Subcutaneous adipose tissue (tissue), 4 donors: ENCODE results near the gene NAGLU. TPM values are rescaled to one million over a fixed set of nuclear protein-coding genes. Genes with fewer than 3 reads are reported as not detected.
"Not testable (repeated sequence)": the region's sequence is repeated elsewhere in the genome, so short reads cannot be mapped to it uniquely, and the experiment has no call there.

Experiments used
- total RNA-seq, 4 donors: library from RNA; depleted of rRNA; stranded (reverse); fragments of >200 nt; gene quantifications; one replicate each; pipeline ENCODE4 v1.1.0, GENCODE V29; 2016
- TF ChIP-seq, protein P1 (sequence below): fragments of 450-650 bp; IDR thresholded peaks from one replicate; pipeline ENCODE4 v1.5.1; 2016; ENCODE audit warnings: low read depth, mild to moderate bottlenecking, control low read depth, antibody characterized with exemption, moderate library complexity

NAGLU gene
- total RNA-seq, 4 donors from 2014 or later = 43.5 to 123 (median 62.4) TPM

DNA sequence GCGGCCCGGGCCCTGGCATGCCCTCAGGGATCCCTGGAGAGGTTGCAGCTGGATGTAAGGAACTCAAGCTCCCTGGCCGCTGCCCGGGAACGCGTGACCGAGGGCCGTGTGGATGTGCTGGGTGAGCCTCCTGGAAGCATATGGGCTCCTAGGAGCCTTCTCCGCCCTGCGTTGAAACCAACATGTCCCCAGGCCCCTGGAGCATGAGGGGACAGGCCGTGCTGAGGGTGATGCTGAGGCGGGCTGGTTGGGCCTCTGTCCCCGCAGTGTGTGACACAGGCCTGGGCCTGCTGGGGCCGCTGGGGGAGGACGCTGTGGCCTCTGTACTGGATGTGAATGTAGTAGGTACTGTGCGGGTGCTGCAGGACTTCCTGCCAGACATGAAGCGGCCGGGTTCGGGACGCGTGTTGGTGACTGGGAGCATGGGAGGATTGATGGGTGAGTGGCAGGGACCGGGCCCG lies 11.0 kb downstream of the NAGLU start:
- TF ChIP-seq, protein P1, sequence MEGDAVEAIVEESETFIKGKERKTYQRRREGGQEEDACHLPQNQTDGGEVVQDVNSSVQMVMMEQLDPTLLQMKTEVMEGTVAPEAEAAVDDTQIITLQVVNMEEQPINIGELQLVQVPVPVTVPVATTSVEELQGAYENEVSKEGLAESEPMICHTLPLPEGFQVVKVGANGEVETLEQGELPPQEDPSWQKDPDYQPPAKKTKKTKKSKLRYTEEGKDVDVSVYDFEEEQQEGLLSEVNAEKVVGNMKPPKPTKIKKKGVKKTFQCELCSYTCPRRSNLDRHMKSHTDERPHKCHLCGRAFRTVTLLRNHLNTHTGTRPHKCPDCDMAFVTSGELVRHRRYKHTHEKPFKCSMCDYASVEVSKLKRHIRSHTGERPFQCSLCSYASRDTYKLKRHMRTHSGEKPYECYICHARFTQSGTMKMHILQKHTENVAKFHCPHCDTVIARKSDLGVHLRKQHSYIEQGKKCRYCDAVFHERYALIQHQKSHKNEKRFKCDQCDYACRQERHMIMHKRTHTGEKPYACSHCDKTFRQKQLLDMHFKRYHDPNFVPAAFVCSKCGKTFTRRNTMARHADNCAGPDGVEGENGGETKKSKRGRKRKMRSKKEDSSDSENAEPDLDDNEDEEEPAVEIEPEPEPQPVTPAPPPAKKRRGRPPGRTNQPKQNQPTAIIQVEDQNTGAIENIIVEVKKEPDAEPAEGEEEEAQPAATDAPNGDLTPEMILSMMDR = no peak

DNA sequence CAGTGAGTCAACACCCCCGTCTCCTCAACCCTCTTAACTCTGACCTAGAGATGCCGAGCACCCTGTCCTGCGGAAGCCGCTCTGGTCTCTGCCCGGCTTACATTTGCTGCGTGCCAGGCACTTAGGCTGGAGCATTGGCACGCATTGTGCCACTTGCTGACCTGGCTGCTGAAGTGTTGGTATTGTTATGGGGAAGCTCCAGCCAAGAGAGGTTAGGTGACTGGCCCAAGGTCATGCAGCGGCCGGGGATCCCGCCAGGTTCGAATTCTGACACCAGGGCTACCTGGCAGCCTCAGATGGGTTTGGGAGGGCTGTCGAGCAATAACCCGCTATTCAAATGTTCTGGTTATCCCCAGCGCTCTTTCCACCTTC lies 11.6 kb downstream of the NAGLU start:
- TF ChIP-seq, protein P1 = no peak

DNA sequence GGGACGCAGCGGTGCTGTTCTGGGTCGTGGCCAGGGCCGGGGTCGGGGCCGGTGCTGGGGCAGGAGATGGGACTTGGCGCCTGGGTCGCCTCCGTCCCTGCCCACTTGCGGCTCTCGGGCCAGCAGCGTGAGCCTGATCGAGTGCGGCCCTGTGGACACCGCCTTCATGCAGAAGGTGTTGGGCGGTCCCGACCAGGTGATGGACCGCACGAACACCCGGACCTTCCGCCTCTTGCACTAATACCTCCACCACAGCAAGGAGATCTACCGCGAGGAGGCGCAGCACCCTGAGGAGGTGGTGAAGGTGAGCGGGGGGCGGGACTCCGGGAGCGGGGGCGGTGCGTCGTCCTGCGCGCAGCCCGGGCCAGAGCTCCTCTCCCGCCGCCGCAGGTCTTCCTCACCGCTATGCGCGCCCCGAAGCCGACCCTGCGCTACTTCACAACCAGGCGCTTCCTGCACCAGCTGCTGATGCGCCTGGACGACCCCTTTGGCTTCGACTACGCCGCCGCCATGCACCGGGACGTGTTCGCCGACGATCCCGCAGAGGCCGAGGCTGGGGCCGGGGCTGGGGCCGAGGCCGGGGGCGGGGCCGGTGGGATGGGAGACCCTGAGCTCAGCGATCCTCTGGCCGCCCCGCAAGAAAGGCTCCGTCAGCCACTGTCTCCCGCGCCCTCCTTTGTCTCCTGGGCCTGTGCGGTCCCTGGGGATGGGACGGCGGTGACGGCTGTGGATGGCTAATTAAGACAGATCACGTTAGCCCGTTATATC lies 12.2 kb downstream of the NAGLU start:
- TF ChIP-seq, protein P1 = no peak

DNA sequence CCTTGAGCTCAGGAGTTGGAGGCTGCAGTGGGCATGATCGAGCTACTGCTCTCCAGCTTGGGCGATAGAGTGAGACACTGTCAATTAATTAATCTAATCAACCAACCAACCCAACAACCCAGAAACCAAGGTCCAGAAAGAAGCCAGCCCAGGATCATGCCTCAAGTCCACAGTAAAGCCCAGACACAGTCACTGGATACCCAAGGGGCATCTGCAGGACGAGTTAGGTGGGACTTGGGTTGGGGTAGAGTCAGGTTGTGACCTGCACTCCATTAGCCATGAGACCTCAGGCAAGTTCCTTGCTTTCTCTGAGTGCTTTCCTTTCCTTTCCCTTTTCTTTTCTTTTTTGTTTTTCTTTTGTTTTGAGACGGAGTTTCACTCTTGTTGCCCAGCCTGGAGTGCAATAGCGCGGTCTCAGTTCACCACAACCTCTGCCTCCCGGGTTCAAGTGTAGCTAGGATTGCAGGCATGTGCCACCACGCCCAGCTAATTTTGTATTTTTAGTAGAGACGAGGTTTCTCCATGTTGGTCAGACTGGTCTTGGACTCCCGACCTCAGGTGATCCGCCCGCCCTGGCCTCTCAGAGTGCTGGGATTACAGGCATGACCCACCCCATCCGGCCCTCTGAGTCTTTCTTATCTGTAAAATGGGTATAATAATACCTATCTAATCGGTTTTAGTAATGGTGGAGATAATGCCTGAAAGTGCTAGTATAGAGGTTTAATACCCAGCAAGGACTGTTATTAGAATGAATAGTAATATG lies 13.1 kb downstream of the NAGLU start:
- TF ChIP-seq, protein P1 = no peak

DNA sequence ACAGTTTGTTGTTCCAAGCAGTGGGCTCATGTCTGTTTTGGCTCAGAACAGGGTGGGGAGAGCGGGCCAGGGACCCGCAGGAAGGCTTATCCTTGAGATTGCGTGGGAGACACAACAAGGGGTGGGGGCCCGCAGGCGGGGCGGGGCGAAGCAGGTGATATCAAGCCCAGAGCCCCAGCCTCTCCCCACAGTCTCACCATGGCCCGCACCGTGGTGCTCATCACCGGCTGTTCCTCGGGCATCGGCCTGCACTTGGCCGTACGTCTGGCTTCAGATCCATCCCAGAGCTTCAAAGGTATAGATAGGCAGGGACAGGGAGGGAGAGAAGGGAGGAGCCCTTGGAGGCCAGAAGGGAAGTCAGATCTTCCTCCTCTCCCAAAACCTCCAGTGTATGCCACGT lies 16.7 kb downstream of the NAGLU start, which contains the start of gene HSD17B1:
TSS of gene HSD17B1 (plus strand) at position 188 of the 400 bp plus-strand sequence. CDS start at position 199, 11 bp downstream.
- TF ChIP-seq, protein P1 = not testable (repeated sequence)

DNA sequence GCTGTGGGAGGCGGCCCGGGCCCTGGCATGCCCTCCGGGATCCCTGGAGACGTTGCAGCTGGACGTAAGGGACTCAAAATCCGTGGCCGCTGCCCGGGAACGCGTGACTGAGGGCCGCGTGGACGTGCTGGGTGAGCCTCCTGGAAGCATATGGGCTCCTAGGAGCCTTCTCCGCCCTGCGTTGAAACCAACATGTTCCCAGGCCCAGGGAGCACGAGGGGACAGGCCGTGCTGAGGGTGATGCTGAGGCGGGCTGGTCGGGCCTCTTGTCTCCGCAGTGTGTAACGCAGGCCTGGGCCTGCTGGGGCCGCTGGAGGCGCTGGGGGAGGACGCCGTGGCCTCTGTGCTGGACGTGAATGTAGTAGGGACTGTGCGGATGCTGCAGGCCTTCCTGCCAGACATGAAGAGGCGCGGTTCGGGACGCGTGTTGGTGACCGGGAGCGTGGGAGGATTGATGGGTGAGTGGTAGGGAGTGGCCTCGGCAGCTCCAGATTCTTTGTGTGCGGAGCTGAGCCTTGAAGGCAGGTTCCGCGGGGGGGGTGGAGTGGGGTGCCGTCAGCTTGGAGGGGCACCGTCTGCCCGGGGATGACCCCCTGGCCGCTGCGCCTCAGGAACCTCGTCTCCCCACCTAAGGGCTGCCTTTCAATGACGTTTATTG lies 17.2 kb downstream of the NAGLU start:
- TF ChIP-seq, protein P1 = no peak

DNA sequence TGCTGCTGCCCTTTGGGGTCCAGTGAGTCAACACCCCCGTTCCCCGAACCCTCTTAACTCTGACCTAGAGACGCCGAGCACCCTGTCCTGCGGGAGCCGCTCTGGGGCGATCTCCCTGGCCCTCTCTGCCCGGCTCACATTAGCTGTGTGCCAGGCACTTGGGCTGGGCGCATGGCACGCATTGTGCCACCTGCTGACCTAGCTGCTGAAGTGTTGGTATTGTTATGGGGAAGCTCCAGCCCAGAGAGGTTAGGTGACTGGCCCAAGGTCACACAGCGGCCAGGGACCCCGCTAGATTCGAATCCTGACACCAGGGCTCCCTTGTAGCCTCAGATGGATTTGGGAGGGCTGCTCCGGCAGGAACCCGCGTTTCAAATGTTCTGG lies 17.8 kb downstream of the NAGLU start:
- TF ChIP-seq, protein P1 = no peak
